ENCODE measurements around the gene TAAR9.

TAAR9 gene

GRCh38 chr6:132570221-132570777, 32.2 kb downstream of the TAAR9 start, which contains the start of gene TAAR6:
Gene TAAR6 (plus strand): TSS chr6:132570322. CDS start chr6:132570322, 0 bp downstream.
- no peak for DNase-seq (ENCODE audit: extremely low spot score, insufficient read length, low read depth)

DNA sequence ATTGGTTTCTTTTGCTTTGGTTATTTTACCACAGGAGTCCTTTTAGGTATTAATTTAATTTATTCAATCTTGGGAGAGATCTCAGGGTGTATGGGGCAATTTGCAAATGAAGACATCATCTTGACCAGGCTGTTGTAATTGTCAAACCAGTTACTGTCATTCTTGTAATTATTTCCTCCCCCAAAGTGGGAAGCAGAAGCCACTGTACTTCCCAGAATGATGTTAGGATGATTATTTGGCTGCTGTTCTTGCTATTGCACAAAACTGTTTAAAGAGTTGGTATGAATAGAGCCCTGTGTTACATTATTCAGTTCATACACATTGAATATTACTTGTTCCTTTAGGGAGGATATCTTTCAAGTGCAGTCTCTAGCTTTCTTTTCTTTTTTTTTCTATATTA, 33.7 kb downstream of the TAAR9 start:
- FAIRE-seq (no peak), DNase-seq (ENCODE audit: extremely low spot score, insufficient read length, low read depth) (no peak)

More at GRCh38 chr6:132570221-132570777, 32.2 kb downstream of the TAAR9 start, which contains the start of gene TAAR6:
- no peak for FAIRE-seq

- DNase-seq (ENCODE audit: extremely low spot score, insufficient read length, low read depth) (no peak), FAIRE-seq (no peak)
Observed at GRCh38 chr6:132584698-132585097, 46.6 kb downstream of the TAAR9 start.

DNA sequence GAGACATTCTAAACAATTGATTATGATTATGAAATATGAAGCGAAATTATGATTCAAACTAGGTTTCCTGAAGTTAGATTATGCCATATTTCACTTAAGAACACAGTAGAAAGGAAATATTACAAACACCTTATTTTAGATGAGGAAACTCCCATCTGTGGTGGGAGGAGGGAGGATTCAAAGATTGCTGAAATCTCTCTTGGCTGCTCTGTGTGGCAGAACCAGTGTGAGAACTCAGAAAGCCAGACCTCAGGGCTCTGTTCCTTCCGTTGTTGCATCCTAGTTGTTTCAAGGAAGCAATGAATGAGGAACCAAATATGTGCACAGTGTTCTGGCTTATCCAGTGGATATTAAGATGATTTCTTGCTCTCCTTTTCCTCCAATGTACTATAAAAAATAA, 49.3 kb downstream of the TAAR9 start:
- DNase-seq (ENCODE audit: extremely low spot score, insufficient read length, low read depth): no peak
- FAIRE-seq: no peak
